ENCODE data around the gene MGAT4B. TPM values are rescaled to one million over a fixed set of nuclear protein-coding genes. Genes with fewer than 3 reads are reported as not detected.
A peak's percentile ranks its signal among the peaks of the same experiment; 100 is the strongest.

The MGAT4B gene
- total and polyA plus RNA-seq, 2 of the 13 experiments (the other 11 are each of a cell fraction or from before 2014, with no cell fraction given), result 93.5 to 130 TPM

DNA sequence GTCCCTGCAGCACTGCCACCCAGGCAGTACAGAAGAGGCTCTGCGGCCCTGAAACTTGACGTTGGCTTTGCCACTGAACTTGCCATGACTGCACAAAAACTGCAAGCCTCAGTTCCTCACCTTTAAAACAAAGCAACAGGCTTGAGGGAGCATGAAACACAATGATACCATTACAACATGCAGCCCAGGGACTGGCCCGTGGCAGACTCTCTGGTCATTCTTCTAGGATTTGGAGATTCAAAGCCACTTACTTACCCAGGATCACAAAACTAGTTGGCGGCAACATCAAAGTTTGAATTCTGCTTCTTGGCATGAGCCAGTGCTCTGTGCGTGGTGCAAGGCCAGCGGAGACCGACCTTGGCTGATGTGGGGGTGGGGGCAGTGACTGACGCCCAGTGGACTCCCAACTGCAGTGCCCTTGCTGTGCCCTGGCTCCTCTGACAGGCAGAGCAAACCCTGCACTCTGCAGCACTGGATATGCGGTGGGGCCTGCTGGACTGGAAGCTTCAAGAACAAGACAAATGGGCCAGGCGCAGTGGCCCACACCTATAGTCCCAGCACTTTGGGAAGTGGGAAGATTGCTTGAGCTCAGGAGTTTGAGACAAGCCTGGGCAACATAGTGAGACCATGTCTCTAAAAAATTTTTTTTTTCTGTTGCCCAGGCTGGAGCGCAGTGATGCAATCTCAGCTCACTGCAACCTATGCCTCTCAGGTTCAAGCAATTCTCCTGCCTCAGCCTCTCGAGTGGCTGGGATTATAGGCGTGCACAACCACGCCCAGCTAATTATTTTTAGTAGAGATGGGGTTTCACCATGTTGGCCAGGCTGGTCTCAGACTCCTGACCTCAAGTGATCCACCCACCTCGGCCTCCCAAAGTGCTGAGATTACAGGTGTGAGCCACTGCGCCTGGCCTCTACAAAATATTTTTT lies 32.9 kb upstream of the MGAT4B start:
- Histone ChIP-seq H3K9ac (ENCODE audit: insufficient read depth, low read depth, low read length) (no peak overlapping the region), H4K20me1 (ENCODE audit: insufficient read depth, low read length) (peaks cover 9% of the 10 kb centered on the region; the same call in 1 of the 2 replicates), H3K4me3 (replicated peaks in 1 of 3; ENCODE audit: insufficient read depth in 1 of 3, low read depth in 2 of 3, low read length in 3 of 3) (no peak overlapping the region), H3K36me3 (replicated peaks in 1 of 2; ENCODE audit: control insufficient read depth in 1 of 2, insufficient read depth in 2 of 2, low read length in 2 of 2) (peaks cover 14 to 35% of the 10 kb centered on the region in 2 experiments; a peak in 3 of 5 replicates), H2AFZ (ENCODE audit: low read length) (no peak overlapping the region), H3K27ac (ENCODE audit: extremely low read length, insufficient read depth, low read length) (peak overlapping the region; percentile 15), H3K79me2 (ENCODE audit: insufficient read depth, low read length) (no peaks in the 10 kb centered on the region), H3K4me1 (ENCODE audit: insufficient read depth, low read length) (peaks cover 7% of the 10 kb centered on the region; the same call in 1 of the 2 replicates), H3K4me2 (ENCODE audit: low read depth, low read length) (no peak overlapping the region), H3K9me3 (ENCODE audit: low read length) (no peaks in the 10 kb centered on the region), H3K27me3 (ENCODE audit: control insufficient read depth in 1 of 2, insufficient read depth in 2 of 2, low read length in 2 of 2) (no peaks in the 10 kb centered on the region)
- WGBS (ENCODE audit: low lambda C conversion rate), result 86% methylated on average over 10 of the region's 16 CpGs
- ChIA-PET POLR2A (interaction anchor here (0.7 to 4.3 kb wide), 3 partner anchors 12 to 20 kb away, joined by 3 to 19 read pairs (median 4); partner anchors contain the start of gene SQSTM1), CTCF (ENCODE audit: low intra/inter-chr PET ratio, low total read pairs) (no interaction called here)
- FAIRE-seq (no peak), ATAC-seq (peak; percentile 36), DNase-seq (ENCODE audit: low spot score) (no peak)
- no TSS peak for BruUV-seq (replicated peaks)
- in situ Hi-C loops (cut with HindIII; ENCODE audit: extremely low pct_ligation_motif_present, low pct_unique_long_range_greater_than_20kb), result no loop called here
- intact Hi-C loops (cut with micrococcal nuclease; ENCODE audit: unreplicated experiment), result no loop called here
- TF ChIP-seq, protein P1, sequence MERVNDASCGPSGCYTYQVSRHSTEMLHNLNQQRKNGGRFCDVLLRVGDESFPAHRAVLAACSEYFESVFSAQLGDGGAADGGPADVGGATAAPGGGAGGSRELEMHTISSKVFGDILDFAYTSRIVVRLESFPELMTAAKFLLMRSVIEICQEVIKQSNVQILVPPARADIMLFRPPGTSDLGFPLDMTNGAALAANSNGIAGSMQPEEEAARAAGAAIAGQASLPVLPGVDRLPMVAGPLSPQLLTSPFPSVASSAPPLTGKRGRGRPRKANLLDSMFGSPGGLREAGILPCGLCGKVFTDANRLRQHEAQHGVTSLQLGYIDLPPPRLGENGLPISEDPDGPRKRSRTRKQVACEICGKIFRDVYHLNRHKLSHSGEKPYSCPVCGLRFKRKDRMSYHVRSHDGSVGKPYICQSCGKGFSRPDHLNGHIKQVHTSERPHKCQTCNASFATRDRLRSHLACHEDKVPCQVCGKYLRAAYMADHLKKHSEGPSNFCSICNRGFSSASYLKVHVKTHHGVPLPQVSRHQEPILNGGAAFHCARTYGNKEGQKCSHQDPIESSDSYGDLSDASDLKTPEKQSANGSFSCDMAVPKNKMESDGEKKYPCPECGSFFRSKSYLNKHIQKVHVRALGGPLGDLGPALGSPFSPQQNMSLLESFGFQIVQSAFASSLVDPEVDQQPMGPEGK (CRISPR knock-in tag; IDR thresholded peaks at IDR 0.05), result 0 out of 2 replicates have a peak, but pooled peaks have one; percentile 14
- TF ChIP-seq ZNF501 (CRISPR knock-in tag; IDR thresholded peaks at IDR 0.05), result no peak
- peak; percentile 66; the same call in 1 of the 2 replicates for TF ChIP-seq POLR2AphosphoS2 (IDR thresholded peaks at IDR 0.05; ENCODE audit: low read depth, low read length)
- TF ChIP-seq HIVEP1 (CRISPR knock-in tag; IDR thresholded peaks at IDR 0.05), result no peak
- no peak for TF ChIP-seq RFX3 (CRISPR knock-in tag; IDR thresholded peaks at IDR 0.05)
- peak in 1 of 2 experiments; percentile 47; a peak in 1 of 4 replicates for TF ChIP-seq POLR2A (IDR thresholded peaks at IDR 0.05; ENCODE audit: insufficient read depth in 1 of 2, low read depth in 2 of 2, low read length in 2 of 2)
- TF ChIP-seq RBFOX2 (IDR thresholded peaks at IDR 0.05; ENCODE audit: low read depth, low read length), result peak; percentile 65
- peak; percentile 60; the same call in 1 of the 2 replicates for TF ChIP-seq HNRNPL (IDR thresholded peaks at IDR 0.05; ENCODE audit: low read depth, low read length)
- TF ChIP-seq POLR2AphosphoS5 (IDR thresholded peaks at IDR 0.05; ENCODE audit: low read depth, low read length), result peak; percentile 37; the same call in 1 of the 2 replicates
- TF ChIP-seq, protein P2, sequence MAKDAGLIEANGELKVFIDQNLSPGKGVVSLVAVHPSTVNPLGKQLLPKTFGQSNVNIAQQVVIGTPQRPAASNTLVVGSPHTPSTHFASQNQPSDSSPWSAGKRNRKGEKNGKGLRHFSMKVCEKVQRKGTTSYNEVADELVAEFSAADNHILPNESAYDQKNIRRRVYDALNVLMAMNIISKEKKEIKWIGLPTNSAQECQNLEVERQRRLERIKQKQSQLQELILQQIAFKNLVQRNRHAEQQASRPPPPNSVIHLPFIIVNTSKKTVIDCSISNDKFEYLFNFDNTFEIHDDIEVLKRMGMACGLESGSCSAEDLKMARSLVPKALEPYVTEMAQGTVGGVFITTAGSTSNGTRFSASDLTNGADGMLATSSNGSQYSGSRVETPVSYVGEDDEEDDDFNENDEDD (CRISPR knock-in tag; IDR thresholded peaks at IDR 0.05; ENCODE audit: borderline replicate concordance), result no peak
- TF ChIP-seq, protein P3, sequence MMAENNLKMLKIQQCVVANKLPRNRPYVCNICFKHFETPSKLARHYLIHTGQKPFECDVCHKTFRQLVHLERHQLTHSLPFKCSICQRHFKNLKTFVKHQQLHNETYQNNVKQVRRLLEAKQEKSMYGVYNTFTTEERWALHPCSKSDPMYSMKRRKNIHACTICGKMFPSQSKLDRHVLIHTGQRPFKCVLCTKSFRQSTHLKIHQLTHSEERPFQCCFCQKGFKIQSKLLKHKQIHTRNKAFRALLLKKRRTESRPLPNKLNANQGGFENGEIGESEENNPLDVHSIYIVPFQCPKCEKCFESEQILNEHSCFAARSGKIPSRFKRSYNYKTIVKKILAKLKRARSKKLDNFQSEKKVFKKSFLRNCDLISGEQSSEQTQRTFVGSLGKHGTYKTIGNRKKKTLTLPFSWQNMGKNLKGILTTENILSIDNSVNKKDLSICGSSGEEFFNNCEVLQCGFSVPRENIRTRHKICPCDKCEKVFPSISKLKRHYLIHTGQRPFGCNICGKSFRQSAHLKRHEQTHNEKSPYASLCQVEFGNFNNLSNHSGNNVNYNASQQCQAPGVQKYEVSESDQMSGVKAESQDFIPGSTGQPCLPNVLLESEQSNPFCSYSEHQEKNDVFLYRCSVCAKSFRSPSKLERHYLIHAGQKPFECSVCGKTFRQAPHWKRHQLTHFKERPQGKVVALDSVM (CRISPR knock-in tag; IDR thresholded peaks at IDR 0.05), result no peak
- TF ChIP-seq ZNF12 (CRISPR knock-in tag; IDR thresholded peaks at IDR 0.05), result no peak
- no peak for TF ChIP-seq ZNF749 (CRISPR knock-in tag; IDR thresholded peaks at IDR 0.05; ENCODE audit: borderline replicate concordance)
- no peak for TF ChIP-seq CC2D1A (CRISPR knock-in tag; IDR thresholded peaks at IDR 0.05)
- TF ChIP-seq KAT8 (CRISPR knock-in tag; IDR thresholded peaks at IDR 0.05), result no peak
- TF ChIP-seq SSRP1 (CRISPR knock-in tag; IDR thresholded peaks at IDR 0.05), result peak; percentile 62; the same call in 1 of the 2 replicates
- 0 out of 2 replicates have a peak, but pooled peaks have one; percentile 26 for TF ChIP-seq HDAC1 (CRISPR knock-in tag; IDR thresholded peaks at IDR 0.05)
- TF ChIP-seq HOXA7 (CRISPR knock-in tag; IDR thresholded peaks at IDR 0.05), result no peak

Data from HepG2 (cell line).